Activated CD4-positive, alpha-beta T cell treated with anti-CD3 and anti-CD28 coated beads, Interleukin-2, Interleukin-6, amounts not matched to agents 100 ng/mL and 50 ng/mL, durations not matched to agents 16 hours and 8 hours (primary cell): Measurements from ENCODE around the gene EIF4E1B.

Source experiments
- DNase-seq: peaks from one replicate; pipeline ENCODE4 v3.0.0-alpha.2; 2020

EIF4E1B gene

DNA sequence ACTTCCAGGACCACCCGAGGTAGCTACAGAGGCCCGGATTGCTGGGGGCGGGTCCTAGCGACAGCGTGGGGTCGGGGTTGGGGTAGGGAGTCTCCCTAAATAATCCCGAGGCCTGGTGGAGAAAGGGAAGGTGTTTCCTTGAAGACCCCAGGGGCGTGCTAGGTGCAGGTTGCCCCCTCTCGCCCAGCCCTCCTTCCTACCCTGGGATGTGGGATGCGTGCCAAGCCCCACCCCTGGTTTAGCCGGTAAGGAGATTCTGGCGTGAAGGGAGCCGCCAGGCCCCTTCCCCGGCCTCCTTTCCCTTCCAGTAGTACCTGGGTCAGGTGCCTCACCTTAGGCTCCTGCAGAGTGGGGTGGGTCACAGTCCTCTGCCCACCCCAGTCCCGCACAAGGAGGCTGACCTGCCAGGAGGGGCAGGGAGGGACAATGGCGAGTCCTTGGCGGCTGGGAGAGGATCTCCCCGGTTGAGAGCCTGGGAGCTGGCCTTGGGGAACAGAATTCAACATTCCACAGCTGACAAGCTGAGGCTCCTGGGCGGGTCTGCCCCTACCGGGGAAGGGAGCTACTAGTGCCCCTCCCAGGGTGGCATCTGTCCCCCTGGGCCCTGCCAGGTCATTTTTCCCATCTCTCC lies 17.5 kb downstream of the EIF4E1B start:
- DNase-seq = no peak

DNA sequence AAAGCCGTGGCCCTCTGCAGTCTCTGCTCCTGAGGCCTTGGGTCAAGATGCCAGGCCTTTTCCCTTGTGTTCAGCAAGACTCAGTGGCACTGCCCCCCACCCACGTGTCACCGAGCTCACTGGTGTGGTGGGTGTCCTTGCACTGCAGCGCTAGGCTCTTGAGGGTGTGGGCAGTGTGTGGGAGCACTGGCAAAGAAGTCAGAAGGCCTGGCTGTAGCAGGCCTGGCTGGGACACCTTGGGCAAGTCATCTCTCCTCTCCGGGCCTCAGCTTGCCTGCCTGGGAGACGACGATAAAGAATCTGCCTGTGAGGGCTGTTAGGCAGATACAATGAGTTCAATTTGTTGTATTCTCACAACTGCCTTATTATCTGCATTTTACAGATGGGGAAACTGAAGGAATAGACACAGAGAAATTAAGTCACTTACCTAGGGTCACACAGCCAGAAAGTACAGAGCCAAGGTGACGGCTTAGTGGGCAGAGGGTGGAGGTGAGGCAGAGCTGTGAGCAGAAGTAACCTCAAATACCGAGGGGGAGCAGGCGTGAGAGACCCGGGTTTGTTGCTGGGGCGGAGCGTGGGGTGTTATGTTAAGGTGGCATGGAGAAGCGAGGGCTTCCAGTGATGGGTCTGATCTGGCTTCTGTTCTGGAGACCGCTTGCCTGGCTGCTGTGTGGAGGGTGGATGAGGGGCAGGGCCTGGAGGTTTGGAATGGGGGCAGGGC lies 18.2 kb downstream of the EIF4E1B start:
- DNase-seq = peak; percentile 29

- no peak for DNase-seq
Measured at GRCh38 chr5:176650354-176650884, 19.9 kb downstream of the EIF4E1B start.

DNA sequence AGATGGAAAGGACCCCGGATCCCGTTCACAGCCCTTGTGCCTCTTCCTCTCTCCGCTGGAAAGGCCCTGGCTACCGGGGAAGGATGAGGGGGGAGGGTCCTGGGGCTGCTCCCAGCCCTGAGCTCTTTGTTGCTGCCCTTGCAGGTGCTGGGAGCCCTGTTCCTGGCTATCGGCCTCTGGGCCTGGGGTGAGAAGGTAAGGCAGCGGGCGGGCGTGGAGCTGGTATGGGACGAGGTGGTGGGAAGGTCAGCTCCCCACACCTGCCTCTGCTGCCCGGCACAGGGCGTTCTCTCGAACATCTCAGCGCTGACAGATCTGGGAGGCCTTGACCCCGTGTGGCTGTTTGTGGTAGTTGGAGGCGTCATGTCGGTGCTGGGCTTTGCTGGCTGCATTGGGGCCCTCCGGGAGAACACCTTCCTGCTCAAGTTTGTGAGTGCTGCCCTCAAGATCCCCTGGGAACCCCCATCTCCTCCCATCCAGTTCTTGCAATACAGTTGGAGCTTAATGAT lies 21.1 kb downstream of the EIF4E1B start:
- no peak for DNase-seq

DNA sequence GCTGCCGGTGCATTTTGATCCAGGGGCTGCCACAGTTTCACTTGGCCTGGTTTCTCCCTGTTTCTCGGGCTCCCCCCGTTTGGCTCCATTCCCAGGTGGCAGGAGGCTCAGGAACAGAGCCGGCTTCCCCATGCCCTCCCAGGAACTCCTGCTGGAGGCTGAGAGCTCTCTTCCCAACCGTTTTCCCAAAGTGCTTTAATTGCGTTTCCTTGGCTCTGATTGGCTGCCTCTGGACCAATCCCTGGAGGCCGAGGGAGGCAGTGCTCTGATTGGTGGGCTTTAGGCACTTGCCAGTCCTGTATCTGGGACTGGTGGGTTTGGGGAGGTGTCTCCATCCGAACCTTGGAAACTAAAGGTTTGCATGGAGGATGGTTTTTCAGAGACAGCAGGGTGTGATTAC lies 21.7 kb downstream of the EIF4E1B start:
- DNase-seq = no peak

- peak; percentile 73 for DNase-seq
Measured at GRCh38 chr5:176653401-176654385, 23.2 kb downstream of the EIF4E1B start.

GRCh38 chr5:176654856-176655255 lies 24.4 kb downstream of the EIF4E1B start:
- DNase-seq = no peak

GRCh38 chr5:176656467-176656990 lies 26.1 kb downstream of the EIF4E1B start:
- no peak for DNase-seq

- DNase-seq = peak; percentile 74
Measured at GRCh38 chr5:176658007-176658599, 27.6 kb downstream of the EIF4E1B start.

DNA sequence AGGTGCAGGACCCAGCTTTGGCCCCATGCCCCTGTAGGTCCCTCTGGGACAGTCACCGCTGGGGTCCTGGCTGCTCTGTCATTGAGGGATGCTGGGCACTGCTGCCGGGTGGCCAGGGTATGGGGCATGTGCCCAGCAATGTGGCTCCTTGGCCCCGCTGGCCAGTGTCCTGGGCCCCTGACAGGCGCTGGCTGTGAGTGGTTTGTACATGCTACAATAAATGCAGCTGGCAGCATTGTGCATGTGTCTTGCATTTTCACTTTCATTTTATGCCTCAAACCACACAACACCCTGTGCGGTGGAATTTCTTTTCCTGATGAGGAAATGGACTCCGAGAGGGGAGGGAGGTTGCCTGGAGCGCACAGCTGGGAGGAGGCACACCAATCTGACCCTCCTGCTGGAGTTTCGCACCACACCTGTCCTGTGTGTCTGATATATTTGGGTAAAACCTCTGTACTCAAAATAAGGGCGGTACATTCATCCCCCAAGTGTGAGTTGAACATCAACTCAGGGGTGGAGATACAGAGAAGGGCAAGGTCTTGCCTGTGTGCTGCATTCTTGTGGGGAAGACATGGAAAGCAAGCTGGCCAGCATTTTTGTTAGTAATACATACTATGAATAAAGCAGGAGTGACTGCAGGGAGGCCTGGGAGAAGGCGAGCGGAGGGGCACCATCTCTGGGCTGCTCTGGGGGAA lies 28.5 kb downstream of the EIF4E1B start:
- DNase-seq = peak; percentile 34

DNA sequence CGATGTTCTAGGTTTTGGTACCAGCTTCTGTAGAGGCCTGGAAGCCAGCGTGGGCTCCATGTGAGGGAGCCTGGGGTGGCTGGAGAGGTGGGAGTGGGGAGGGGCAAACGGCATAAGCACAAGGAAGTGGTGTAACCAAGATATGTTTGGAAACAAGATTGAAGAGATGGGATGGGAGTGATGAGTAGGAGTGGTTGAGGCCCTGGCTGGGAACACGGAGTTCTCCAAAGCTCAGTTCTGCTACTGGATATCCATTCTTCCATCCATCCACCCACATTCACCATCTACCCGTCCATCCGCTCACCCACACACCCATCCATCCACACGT lies 29.0 kb downstream of the EIF4E1B start:
- DNase-seq = no peak

GRCh38 chr5:176659860-176660461 lies 29.5 kb downstream of the EIF4E1B start:
- no peak for DNase-seq

DNA sequence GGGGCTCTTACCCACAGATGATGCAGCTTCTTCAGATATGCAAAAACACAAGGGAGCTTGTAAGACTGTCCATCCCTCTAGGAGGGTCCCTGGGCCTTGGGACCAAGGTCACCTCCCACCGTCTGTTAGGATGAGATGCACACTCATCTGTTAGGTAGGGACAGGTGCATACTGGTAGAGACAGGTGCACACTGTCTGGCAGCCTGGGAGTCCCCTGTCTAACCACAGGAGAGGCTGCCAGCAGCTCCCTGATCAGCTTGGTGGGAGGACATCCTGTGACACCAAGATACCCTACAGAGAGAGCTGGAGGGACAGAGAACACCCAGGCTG lies 30.0 kb downstream of the EIF4E1B start:
- DNase-seq = no peak

DNA sequence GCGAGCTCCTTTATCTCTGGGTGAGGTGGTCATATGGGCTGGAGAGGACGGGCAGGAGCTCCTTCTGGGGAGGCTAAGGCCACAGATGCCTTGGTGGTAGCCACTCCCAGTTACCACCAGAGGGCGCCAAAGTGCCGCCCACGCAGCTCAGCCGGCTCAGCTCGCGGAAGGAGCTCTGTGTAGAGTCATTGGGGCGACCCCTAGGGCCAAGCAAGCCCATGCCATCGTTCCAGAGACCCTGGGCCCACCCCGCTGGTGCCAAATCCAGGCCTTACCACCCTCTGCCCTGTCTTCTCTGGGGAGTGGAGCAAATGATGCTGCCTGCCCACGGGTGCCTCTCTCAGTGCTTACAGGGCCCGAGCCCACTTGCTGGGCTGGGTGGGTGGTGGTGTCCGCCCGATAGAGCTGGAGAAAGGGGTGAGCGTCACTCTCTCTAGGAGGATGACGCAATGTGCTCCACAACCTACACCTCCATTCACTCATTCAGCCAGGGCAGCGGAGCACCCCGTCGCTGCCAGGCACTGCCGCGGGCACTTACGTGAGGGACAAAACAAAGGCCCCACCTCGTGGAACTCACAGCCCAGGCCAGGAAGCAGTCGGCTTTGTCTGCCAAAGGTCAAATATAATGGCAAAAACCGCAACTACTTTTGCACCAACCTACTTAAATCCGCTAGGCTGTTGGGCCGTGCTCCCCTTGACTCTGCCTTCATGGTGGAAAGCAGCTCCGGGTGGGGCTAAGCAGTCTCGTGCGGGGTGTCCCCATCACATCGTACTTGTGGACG lies 30.6 kb downstream of the EIF4E1B start:
- peak; percentile 86 for DNase-seq

GRCh38 chr5:176661676-176662075 lies 31.2 kb downstream of the EIF4E1B start:
- no peak for DNase-seq

DNA sequence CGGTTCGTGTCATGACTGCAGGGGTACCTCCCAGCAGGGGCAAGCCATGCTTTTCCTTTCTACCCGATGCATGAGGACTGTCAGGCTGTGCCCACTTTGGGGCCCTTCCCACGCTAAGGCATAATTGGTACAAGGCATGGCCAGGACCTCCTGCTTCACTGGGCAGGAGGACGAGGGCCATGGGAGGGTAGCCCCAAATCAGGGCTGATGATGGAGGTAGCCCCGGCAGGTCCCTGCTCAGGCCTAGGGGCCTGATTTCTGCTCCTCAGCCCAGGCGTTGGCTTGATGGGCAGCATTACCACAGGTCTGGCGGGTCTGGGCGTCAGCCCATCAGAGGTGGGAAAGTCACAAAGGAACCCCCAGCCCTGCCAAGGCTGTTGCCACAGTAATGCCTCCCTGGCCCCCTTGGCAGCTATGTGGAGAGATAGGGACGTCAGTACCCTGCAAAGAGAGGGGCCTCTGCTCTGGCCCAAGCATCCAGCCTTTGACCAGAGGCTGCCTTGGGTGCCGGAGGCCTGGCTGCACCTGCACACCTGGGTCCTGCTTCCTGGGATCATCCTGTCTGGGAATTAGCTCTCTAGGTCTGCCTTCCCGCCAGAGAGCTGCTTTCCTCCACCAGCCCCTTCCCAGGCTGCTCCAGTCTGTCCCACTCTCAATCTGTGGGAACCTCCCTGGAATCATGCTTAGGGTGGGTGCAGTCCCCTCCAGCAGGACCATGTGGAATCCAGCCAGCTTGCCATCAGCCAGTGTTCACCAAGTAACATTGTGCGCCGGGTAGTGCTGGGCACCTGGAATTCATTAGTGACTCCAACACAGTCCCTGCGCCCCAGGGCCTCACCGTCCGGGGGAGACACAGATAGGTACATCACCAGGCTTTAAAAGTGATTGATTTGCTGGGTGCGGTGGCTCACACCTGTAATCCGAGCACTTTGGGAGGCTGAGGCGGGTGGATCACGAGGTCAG lies 32.2 kb downstream of the EIF4E1B start:
- no peak for DNase-seq

GRCh38 chr5:176663566-176663965 lies 33.1 kb downstream of the EIF4E1B start:
- DNase-seq = no peak

- no peak for DNase-seq
Measured at GRCh38 chr5:176664479-176664878, 34.0 kb downstream of the EIF4E1B start.

DNA sequence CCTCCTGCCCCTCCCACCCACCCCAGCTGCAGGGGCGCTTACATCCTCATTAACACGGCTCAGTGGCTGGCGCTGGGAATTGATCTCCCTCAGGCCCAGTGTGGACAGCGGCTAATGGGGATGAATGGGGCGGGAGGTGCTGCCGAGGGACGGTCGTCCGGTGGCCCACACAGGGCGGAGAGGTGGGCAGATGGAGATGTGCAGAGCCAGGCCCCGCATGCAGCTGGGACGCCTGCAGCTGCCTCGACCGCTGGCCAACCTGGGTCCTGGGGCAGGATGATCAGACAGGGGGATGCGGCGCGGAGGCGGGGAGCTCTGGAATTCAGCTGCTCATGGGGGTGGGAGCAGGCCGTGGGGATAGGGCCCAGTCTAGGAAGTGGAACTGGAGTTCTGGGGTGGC lies 34.4 kb downstream of the EIF4E1B start:
- no peak for DNase-seq

DNA sequence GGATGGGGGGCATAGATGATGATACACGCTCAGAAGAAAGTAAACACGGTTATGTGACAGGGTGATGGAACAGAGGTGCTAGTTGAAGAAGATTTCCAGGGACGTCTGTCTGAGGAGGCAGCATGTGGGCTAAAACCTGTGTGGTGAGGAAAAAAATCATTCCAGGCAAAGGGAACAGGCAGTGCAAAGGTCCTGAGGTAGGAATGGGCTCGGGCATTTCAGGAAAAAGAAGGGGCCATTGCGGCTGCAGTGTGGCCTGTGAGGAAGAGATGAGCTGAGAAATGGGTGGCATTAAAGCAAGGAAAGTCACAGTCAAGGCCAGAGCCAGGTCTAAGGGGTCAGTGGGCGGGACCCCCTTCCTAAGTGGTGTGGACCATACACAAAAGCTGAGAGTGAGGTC lies 35.0 kb downstream of the EIF4E1B start:
- no peak for DNase-seq
